K562 (cell line): ENCODE results near the gene KLK15. TPM values are rescaled to one million over a fixed set of nuclear protein-coding genes. Genes with fewer than 3 reads are reported as not detected.

ENCODE experiments used
- ATAC-seq: fragments of 200-7000 bp; cut with Tn5 transposase; 3 replicates; pipeline ENCODE4 v1.9.1; 2020; ENCODE audit warnings: moderate library complexity
- BruUV-seq: library from RNA; stranded (reverse); fragments of 400-500 nt; replicated peaks from 2 replicates; lab custom pipeline; 2021; lab: Mats Ljungman, UMichigan
- CTCF ChIA-PET: fragments of 300-600 bp; formaldehyde crosslinking; extraction: SDS; loops from one replicate; lab custom pipeline; 2021; ENCODE audit warnings: low intra/inter-chr PET ratio; lab: Yijun Ruan, JAX
- POLR2A ChIA-PET: fragments of 300-600, 350-650 bp; sonication (Branson Sonifier 250); formaldehyde crosslinking; extraction: SDS; loops from one replicate; lab custom pipeline; 2021; ENCODE audit warnings: antibody characterized with exemption, inconsistent platforms; lab: Yijun Ruan, JAX
- DNase-seq, 4 experiments: peaks; one replicate each; pipeline versions ENCODE4 v3.0.0 to v3.0.0-alpha.2; 2011 to 2018; ENCODE audit warnings: low spot score in 3 of 4, mixed read lengths in 3 of 4; ENCODE audit errors: extremely low read depth in 1 of 4
- FAIRE-seq: peaks from 2 replicates; lab custom pipeline; 2011; peaks lifted over from hg19 to GRCh38; lab: Jason Lieb, UNC
- H2AFZ ChIP-seq: 2 replicates; pipeline ENCODE4 v1.6.0; 2011; ENCODE audit warnings: low read depth, low read length, control low read depth, inconsistent platforms
- H3K27ac ChIP-seq: fragments of 200-600 bp; 3 replicates; pipeline ENCODE4 v1.8.0; 2011; ENCODE audit warnings: low read depth, mild to moderate bottlenecking, control low read depth, inconsistent platforms, low read length, moderate library complexity, mixed read lengths; ENCODE audit errors: extremely low read depth
- H3K27me3 ChIP-seq, 2 experiments: fragments of 300-600 bp in 1 of 2; 2 replicates in 1 of 2; 3 replicates in 1 of 2; pipeline versions ENCODE4 v1.6.0 to v1.8.0; 2011; ENCODE audit warnings: inconsistent platforms in 2 of 2, low read length in 2 of 2, mild to moderate bottlenecking in 1 of 2, mixed read lengths in 1 of 2, moderate library complexity in 1 of 2; ENCODE audit not compliant: control insufficient read depth in 2 of 2, insufficient read depth in 2 of 2
- H3K36me3 ChIP-seq: fragments of 300-600 bp; 3 replicates; pipeline ENCODE4 v1.8.0; 2011; ENCODE audit warnings: mild to moderate bottlenecking, low read length, inconsistent platforms; ENCODE audit not compliant: control insufficient read depth, insufficient read depth
- H3K4me1 ChIP-seq, 2 experiments: fragments of 200-600 bp in 1 of 2; replicated peaks in 1 of 2; 2 replicates in 1 of 2; 3 replicates in 1 of 2; pipeline versions ENCODE4 v1.5.1 to v1.8.0; 2011; ENCODE audit warnings: inconsistent platforms in 2 of 2, low read length in 2 of 2, mild to moderate bottlenecking in 1 of 2, mixed read lengths in 1 of 2, moderate library complexity in 1 of 2; ENCODE audit not compliant: control insufficient read depth in 2 of 2, insufficient read depth in 2 of 2
- H3K4me2 ChIP-seq: 2 replicates; pipeline ENCODE4 v1.6.1; 2011; ENCODE audit warnings: low read length, control low read depth, inconsistent platforms, mixed read lengths; ENCODE audit not compliant: insufficient read depth
- H3K4me3 ChIP-seq: fragments of 200-600 bp; sonication (generic), shearing (Covaris generic); 2 replicates; pipeline ENCODE4 v1.5.1; 2016; ENCODE audit warnings: control low read depth, inconsistent platforms
- H3K79me2 ChIP-seq: fragments of 200-600 bp; 3 replicates; pipeline ENCODE4 v1.8.0; 2011; ENCODE audit warnings: low read length, inconsistent platforms; ENCODE audit not compliant: control insufficient read depth, insufficient read depth
- H3K9ac ChIP-seq, 2 experiments: 2 replicates each; pipeline versions ENCODE4 v1.6.0 to v1.6.1; 2011; ENCODE audit warnings: low read depth in 2 of 2, low read length in 2 of 2, control low read depth in 1 of 2, inconsistent platforms in 1 of 2, mild to moderate bottlenecking in 1 of 2, mixed read lengths in 1 of 2; ENCODE audit not compliant: insufficient read depth in 1 of 2
- H3K9me1 ChIP-seq: one replicate; pipeline ENCODE4 v1.6.0; 2011; ENCODE audit warnings: inconsistent platforms, mild to moderate bottlenecking, low read length, moderate library complexity; ENCODE audit not compliant: control insufficient read depth, insufficient read depth
- H3K9me3 ChIP-seq: replicated peaks from 2 replicates; pipeline ENCODE4 v1.5.1; 2011; ENCODE audit warnings: low read depth, low read length, inconsistent platforms; ENCODE audit not compliant: control insufficient read depth, insufficient read depth
- H4K20me1 ChIP-seq: replicated peaks from 2 replicates; pipeline ENCODE4 v1.6.1; 2011; ENCODE audit warnings: low read length, inconsistent platforms, mixed read lengths; ENCODE audit not compliant: control insufficient read depth, insufficient read depth
- E2F1 ChIP-seq: sonication (generic); formaldehyde crosslinking; IDR thresholded peaks from 2 replicates; pipeline ENCODE4 v1.8.1; 2023; ENCODE audit warnings: mild to moderate bottlenecking, missing genetic modification reagents, moderate library complexity
- E4F1 ChIP-seq: fragments of 250-450 bp; sonication (Bioruptor Pico); IDR thresholded peaks from 2 replicates; pipeline ENCODE4 v1.5.0; 2021; ENCODE audit warnings: mild to moderate bottlenecking, borderline replicate concordance
- HOXB6 ChIP-seq: fragments of 250-450 bp; sonication (Bioruptor Pico); IDR thresholded peaks from 2 replicates; pipeline ENCODE4 v1.5.1; 2022; ENCODE audit warnings: mild to moderate bottlenecking, borderline replicate concordance
- IRF9 ChIP-seq: fragments of 450-650 bp; IDR thresholded peaks from 2 replicates; pipeline ENCODE4 v1.6.1; 2016; ENCODE audit warnings: missing biosample characterization, missing genetic modification characterization
- MED1 ChIP-seq: sonication (generic); formaldehyde crosslinking; IDR thresholded peaks from 2 replicates; pipeline ENCODE4 v1.8.1; 2023; ENCODE audit warnings: missing genetic modification reagents, borderline replicate concordance
- ZNF444 ChIP-seq: fragments of 250-450 bp; sonication (Bioruptor Pico); IDR thresholded peaks from 2 replicates; pipeline ENCODE4 v1.4.0; 2020; ENCODE audit warnings: mild to moderate bottlenecking, moderate library complexity
- ZNF57 ChIP-seq: fragments of 450-650 bp; formaldehyde crosslinking; IDR thresholded peaks from 2 replicates; pipeline ENCODE4 v1.4.0; 2020; ENCODE audit warnings: mild to moderate bottlenecking, moderate library complexity
- WGBS: fragments of 100-300 bp; shearing (Covaris generic); methylation state at CpG from one replicate; pipeline ENCODE4 v1.1.6; 2016; ENCODE audit warnings: low coverage, mixed read lengths; ENCODE audit not compliant: insufficient coverage; ENCODE audit errors: missing lambda C conversion rate; 5-methylcytosine and 5-hydroxymethylcytosine counted together
- in situ Hi-C: fragments of 300-500 bp; cut with MboI; formaldehyde crosslinking; loops from 4 replicates; pipeline ENCODE4 v1.15.0; 2018; ENCODE audit warnings: inconsistent platforms, mixed read lengths
- intact Hi-C: fragments of 100-400 bp; cut with micrococcal nuclease; formaldehyde crosslinking; loops from 2 replicates; pipeline ENCODE4 v1.14.2; 2022
- polyA plus RNA-seq, 8 experiments: library from polyadenylated mRNA; depleted of rRNA in 4 of 8; stranded (reverse) in 5 of 8; unstranded in 3 of 8; fragments of >200 nt; fragmentation: Nextera tagmentation in 2 of 8; fragmentation: Illumina TruSeq in 1 of 8; extraction: Ambion mirVana in 2 of 8; extraction: Trizol in 1 of 8; gene quantifications; 2 replicates each; pipeline versions ENCODE4 v1.2.1 to v1.2.3, GENCODE V29; 2011 to 2014; ENCODE audit warnings: inconsistent platforms in 1 of 8, missing spikeins in 1 of 8
- total RNA-seq, 7 experiments: library from RNA; depleted of rRNA in 6 of 7; stranded (reverse); fragments of >200 nt in 6 of 7; fragmentation: Illumina TruSeq in 2 of 7; extraction: Trizol in 2 of 7; gene quantifications; 2 replicates each; pipeline versions ENCODE4 v1.2.1 to v1.2.3, GENCODE V29; 2011 to 2021; ENCODE audit warnings: low replicate concordance in 1 of 7

Gene KLK15
- total and polyA plus RNA-seq, 9 of the 15 experiments (the other 6 are each of a cell fraction or from before 2014, with no cell fraction given): not detected

GRCh38 chr19:50877338-50877737 lies 44.0 kb upstream of the KLK15 start:
- Histone ChIP-seq H3K36me3 (no peaks in the 10 kb centered on the region), H4K20me1 (no peaks in the 10 kb centered on the region), H3K4me2 (no peak overlapping the region), H2AFZ (no peak overlapping the region), H3K4me1 (peaks cover 15 to 18% of the 10 kb centered on the region in 2 experiments), H3K27ac (no peak overlapping the region), H3K4me3 (no peak overlapping the region), H3K9ac (peak overlapping the region in 1 of 2 experiments; percentile 55; a peak in 1 of 4 replicates), H3K9me3 (no peaks in the 10 kb centered on the region), H3K79me2 (no peaks in the 10 kb centered on the region), H3K27me3 (peaks cover 23 to 62% of the 10 kb centered on the region in 2 experiments), H3K9me1 (no peaks in the 10 kb centered on the region)
- ChIA-PET POLR2A (interaction anchor here (0.6 kb wide), 1 partner anchor 32 kb away, joined by 3 read pairs; no protein-coding TSS in a partner anchor), CTCF (no interaction called here)
- ATAC-seq: no peak
- intact Hi-C loops (no loop called here), in situ Hi-C loops (no loop called here)
- no peak for FAIRE-seq
- TF ChIP-seq MED1 (CRISPR knock-in tag) (no peak), E4F1 (no peak), ZNF57 (CRISPR knock-in tag) (no peak), HOXB6 (no peak), IRF9 (tag) (no peak), ZNF444 (no peak), E2F1 (CRISPR knock-in tag) (no peak)
- DNase-seq: no peak
- WGBS: 3% methylated on average over 5 of the region's 8 CpGs
- BruUV-seq: no TSS peak
